DND-41 (cell line): ENCODE measurements around the gene AOC1.

Experiments used
- ATAC-seq: fragments of 200-7000 bp; cut with Tn5 transposase; 3 replicates; pipeline ENCODE4 v1.9.1; 2021; ENCODE audit warnings: low read depth; ENCODE audit not compliant: insufficient read depth
- DNase-seq: peaks from one replicate; pipeline ENCODE4 v3.0.0-alpha.2; 2020
- H2AFZ ChIP-seq: 2 replicates; pipeline ENCODE4 v1.6.0; 2012; ENCODE audit warnings: low read depth, low read length
- H3K27ac ChIP-seq: 2 replicates; pipeline ENCODE4 v1.5.1; 2012; ENCODE audit warnings: low read length, inconsistent platforms
- H3K27me3 ChIP-seq: fragments of 200-600 bp; sonication (generic); 2 replicates; pipeline ENCODE4 v1.6.0; 2012; ENCODE audit warnings: low read length, mild to moderate bottlenecking, inconsistent platforms; ENCODE audit not compliant: insufficient read depth, poor library complexity
- H3K36me3 ChIP-seq: 2 replicates; pipeline ENCODE4 v1.5.1; 2012; ENCODE audit warnings: low read length, inconsistent platforms; ENCODE audit not compliant: insufficient read depth
- H3K4me1 ChIP-seq: 2 replicates; pipeline ENCODE4 v1.5.1; 2012; ENCODE audit warnings: mild to moderate bottlenecking, low read length; ENCODE audit not compliant: insufficient read depth
- H3K4me2 ChIP-seq: 2 replicates; pipeline ENCODE4 v1.6.0; 2012; ENCODE audit warnings: mild to moderate bottlenecking, moderate library complexity, low read length, inconsistent platforms; ENCODE audit not compliant: insufficient read depth
- H3K4me3 ChIP-seq, 2 experiments: fragments of 200-600 bp in 1 of 2; shearing (Covaris generic) in 1 of 2; 2 replicates each; pipeline ENCODE4 v1.5.1; 2012 to 2016; ENCODE audit warnings: inconsistent platforms in 2 of 2, low read length in 2 of 2, mild to moderate bottlenecking in 2 of 2, low read depth in 1 of 2, moderate library complexity in 1 of 2
- H3K79me2 ChIP-seq: 2 replicates; pipeline ENCODE4 v1.6.0; 2012; ENCODE audit warnings: low read length, inconsistent platforms; ENCODE audit not compliant: insufficient read depth
- H3K9ac ChIP-seq: 2 replicates; pipeline ENCODE4 v1.6.0; 2012; ENCODE audit warnings: low read depth, mild to moderate bottlenecking, inconsistent platforms, low read length, moderate library complexity
- H3K9me3 ChIP-seq: 2 replicates; pipeline ENCODE4 v1.5.1; 2012; ENCODE audit warnings: low read length, moderate library complexity, mild to moderate bottlenecking, inconsistent platforms; ENCODE audit not compliant: insufficient read depth, severe bottlenecking
- H4K20me1 ChIP-seq: 2 replicates; pipeline ENCODE4 v1.6.0; 2012; ENCODE audit warnings: low read length; ENCODE audit not compliant: insufficient read depth
- CTCF ChIP-seq: IDR thresholded peaks from 2 replicates; pipeline ENCODE4 v1.5.1; 2012; ENCODE audit warnings: borderline replicate concordance, low read length, moderate library complexity, mild to moderate bottlenecking; ENCODE audit not compliant: poor library complexity, severe bottlenecking; ENCODE audit errors: extremely low read depth
- EZH2 ChIP-seq: IDR thresholded peaks from 3 replicates; pipeline ENCODE4 v1.6.1; 2012; ENCODE audit warnings: borderline replicate concordance, low read depth, mild to moderate bottlenecking, moderate library complexity, low read length, inconsistent platforms; ENCODE audit not compliant: severe bottlenecking

AOC1 gene

DNA sequence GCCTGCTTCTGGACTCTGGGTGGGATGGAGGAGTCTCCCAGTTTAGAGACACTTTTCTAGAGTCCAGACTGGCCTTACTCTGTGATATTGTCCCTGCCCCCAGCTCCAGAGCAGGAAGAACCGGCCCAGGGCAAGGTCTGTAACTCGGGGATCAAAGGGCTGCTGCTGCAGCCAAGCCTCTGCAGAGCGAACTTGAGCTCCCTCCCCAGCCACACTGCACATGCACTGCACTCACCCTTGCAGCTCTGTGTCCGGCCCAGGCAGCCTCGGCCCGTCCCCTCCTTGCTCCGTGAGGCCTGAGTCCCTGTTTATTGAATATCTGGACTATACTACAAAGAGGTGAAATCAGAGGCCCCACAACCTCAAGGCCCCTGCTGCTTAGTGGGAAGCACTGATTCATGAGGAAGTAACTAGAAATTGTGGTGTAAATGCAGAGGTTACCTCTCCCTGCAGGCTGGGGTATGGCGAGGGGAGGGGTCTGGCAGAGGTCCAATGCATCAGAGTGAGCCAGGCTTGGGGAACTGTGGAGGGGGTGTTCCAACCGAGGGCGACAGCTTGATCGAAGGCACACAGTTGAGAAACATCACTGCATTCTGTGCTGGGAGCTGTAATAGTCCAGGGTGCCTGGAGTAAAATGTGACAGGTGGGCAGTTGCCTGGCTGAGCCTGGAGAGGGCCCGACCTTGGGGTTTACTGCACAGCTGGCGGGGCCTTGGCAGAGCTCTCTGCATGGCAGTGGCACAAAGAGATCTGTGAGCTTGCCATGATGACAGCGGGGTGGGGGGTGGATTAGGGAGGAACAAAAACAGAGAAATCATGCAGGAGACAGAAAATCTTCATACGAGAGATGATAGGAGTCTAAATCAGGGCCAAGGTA lies 49.1 kb downstream of the AOC1 start:
- Histone ChIP-seq H3K9ac (no peak overlapping the region), H3K27me3 (peaks cover 26% of the 10 kb centered on the region), H3K36me3 (no peaks in the 10 kb centered on the region), H3K79me2 (no peaks in the 10 kb centered on the region), H3K4me2 (no peak overlapping the region), H3K9me3 (no peaks in the 10 kb centered on the region), H3K27ac (no peak overlapping the region), H2AFZ (no peak overlapping the region), H4K20me1 (no peaks in the 10 kb centered on the region; the same call in 1 of the 2 replicates), H3K4me1 (no peaks in the 10 kb centered on the region), H3K4me3 (no peak overlapping the region)
- TF ChIP-seq CTCF (no peak), EZH2 (no peak)
- ATAC-seq (no peak), DNase-seq (no peak)

DNA sequence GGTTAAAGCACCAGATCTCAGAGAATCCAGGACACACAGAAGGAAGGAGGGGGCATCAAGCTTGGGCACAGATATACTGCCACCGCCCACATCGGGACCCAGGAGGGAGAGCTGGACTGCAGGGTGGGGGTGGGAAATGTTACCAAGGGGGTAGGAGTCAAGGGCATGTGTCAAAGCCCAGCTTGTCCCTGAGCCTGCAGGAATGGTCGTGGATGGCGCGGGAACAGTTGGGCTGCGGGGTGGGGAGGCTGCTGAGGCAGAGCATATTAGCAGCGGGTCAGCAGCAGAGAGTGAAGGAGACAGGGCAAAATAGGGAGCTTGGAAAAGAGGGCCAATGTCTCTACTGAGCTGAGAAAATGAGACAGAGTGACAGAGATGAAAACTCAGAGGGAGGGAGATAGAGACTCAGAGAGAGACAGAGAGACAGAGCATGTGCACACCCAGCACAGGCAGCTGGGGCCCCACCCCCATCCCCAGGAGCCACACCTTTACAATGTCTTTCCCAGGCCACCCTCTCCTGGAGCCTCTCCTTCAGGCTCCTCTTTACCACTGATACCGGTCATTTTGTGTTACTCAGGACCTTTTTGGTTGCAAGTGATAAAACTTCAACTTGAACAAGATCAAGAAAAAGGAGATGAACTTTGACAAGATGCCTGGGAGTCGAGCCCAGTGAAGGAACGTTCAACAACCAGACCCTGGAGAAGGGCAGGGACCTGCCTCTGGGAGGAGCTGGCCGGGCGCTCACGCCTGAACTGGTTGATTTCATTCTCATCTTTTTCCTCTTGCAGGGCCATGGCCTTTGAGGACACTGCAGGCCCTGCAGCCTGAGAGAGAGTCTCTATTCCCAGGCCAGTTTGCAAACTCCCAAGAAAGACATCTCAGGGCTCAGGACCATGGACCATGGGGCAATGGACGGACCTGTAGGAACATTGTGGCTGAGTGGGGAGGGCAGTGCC lies 50.0 kb downstream of the AOC1 start:
- no peak for DNase-seq

GRCh38 chr7:150903606-150904005 lies 51.3 kb downstream of the AOC1 start:
- no peak overlapping the region for H3K9ac ChIP-seq
- TF ChIP-seq CTCF, result no peak
- TF ChIP-seq EZH2, result no peak
- no peak for ATAC-seq
- no peaks in the 10 kb centered on the region for H3K9me3 ChIP-seq
- H4K20me1 ChIP-seq, result no peaks in the 10 kb centered on the region; the same call in 1 of the 2 replicates
- H3K27ac ChIP-seq, result no peak overlapping the region
- H3K4me1 ChIP-seq, result no peaks in the 10 kb centered on the region
- no peak overlapping the region for H3K4me2 ChIP-seq
- H3K36me3 ChIP-seq, result no peaks in the 10 kb centered on the region
- H3K4me3 ChIP-seq, result no peak overlapping the region
- H3K79me2 ChIP-seq, result no peaks in the 10 kb centered on the region
- no peak overlapping the region for H2AFZ ChIP-seq
- H3K27me3 ChIP-seq, result peaks cover 9% of the 10 kb centered on the region
- DNase-seq, result no peak

More for the DNA sequence above, 50.0 kb downstream of the AOC1 start:
- no peak for TF ChIP-seq CTCF
- TF ChIP-seq EZH2, result no peak
- Histone ChIP-seq H3K4me3 (no peak overlapping the region), H2AFZ (no peak overlapping the region), H3K9me3 (no peaks in the 10 kb centered on the region), H3K27me3 (peaks cover 18% of the 10 kb centered on the region), H3K4me2 (no peak overlapping the region), H3K9ac (no peak overlapping the region), H4K20me1 (no peaks in the 10 kb centered on the region; the same call in 1 of the 2 replicates), H3K36me3 (no peaks in the 10 kb centered on the region), H3K4me1 (no peaks in the 10 kb centered on the region), H3K79me2 (no peaks in the 10 kb centered on the region), H3K27ac (no peak overlapping the region)
- ATAC-seq, result no peak
